HepG2 (cell line): Measurements from ENCODE around the gene NR5A2. TPM values are rescaled to one million over a fixed set of nuclear protein-coding genes. Genes with fewer than 3 reads are reported as not detected.

ENCODE experiments used
- ATAC-seq: fragments of 200-7000 bp; cut with Tn5 transposase; 3 replicates; pipeline ENCODE4 v1.9.1; 2020; ENCODE audit warnings: mild to moderate bottlenecking, moderate library complexity
- BruUV-seq: library from RNA; stranded (reverse); fragments of 400-500 nt; replicated peaks from 2 replicates; lab custom pipeline; 2021; lab: Mats Ljungman, UMichigan
- CTCF ChIA-PET: fragments of 300-600 bp; formaldehyde crosslinking; extraction: SDS; loops from one replicate; lab custom pipeline; 2021; ENCODE audit warnings: low total read pairs, inconsistent platforms, low intra/inter-chr PET ratio; lab: Yijun Ruan, JAX
- POLR2A ChIA-PET: fragments of 350-600 bp; sonication (Branson Sonifier 250); formaldehyde crosslinking; loops from one replicate; lab custom pipeline; 2020; ENCODE audit warnings: antibody characterized with exemption, inconsistent platforms; lab: Yijun Ruan, JAX
- DNase-seq: peaks from one replicate; pipeline ENCODE4 v3.0.0-alpha.2; 2015; ENCODE audit warnings: low spot score
- FAIRE-seq: peaks from 3 replicates; lab custom pipeline; 2011; peaks lifted over from hg19 to GRCh38; lab: Jason Lieb, UNC
- H2AFZ ChIP-seq: one replicate; pipeline ENCODE4 v1.6.1; 2011; ENCODE audit warnings: low read length, inconsistent platforms
- H3K27ac ChIP-seq: fragments of 300-600 bp; 3 replicates; pipeline ENCODE4 v1.8.0; 2011; ENCODE audit warnings: mixed run types, mild to moderate bottlenecking, mixed read lengths, low read length, inconsistent platforms; ENCODE audit not compliant: insufficient read depth; ENCODE audit errors: extremely low read length
- H3K27me3 ChIP-seq, 2 experiments: fragments of 200-600 bp in 1 of 2; 2 replicates in 1 of 2; 3 replicates in 1 of 2; pipeline versions ENCODE4 v1.6.0 to v1.8.0; 2011; ENCODE audit warnings: low read length in 2 of 2, mild to moderate bottlenecking in 2 of 2, moderate library complexity in 2 of 2, inconsistent platforms in 1 of 2; ENCODE audit not compliant: insufficient read depth in 2 of 2, control insufficient read depth in 1 of 2
- H3K36me3 ChIP-seq, 2 experiments: fragments of 200-600 bp in 1 of 2; replicated peaks in 1 of 2; 2 replicates in 1 of 2; 3 replicates in 1 of 2; pipeline versions ENCODE4 v1.5.1 to v1.8.0; 2011; ENCODE audit warnings: low read length in 2 of 2, inconsistent platforms in 1 of 2; ENCODE audit not compliant: insufficient read depth in 2 of 2, control insufficient read depth in 1 of 2
- H3K4me1 ChIP-seq: 2 replicates; pipeline ENCODE4 v1.5.1; 2012; ENCODE audit warnings: low read length, inconsistent platforms; ENCODE audit not compliant: insufficient read depth
- H3K4me2 ChIP-seq: 2 replicates; pipeline ENCODE4 v1.6.0; 2011; ENCODE audit warnings: low read depth, low read length, inconsistent platforms
- H3K4me3 ChIP-seq, 3 experiments: fragments of 200-600 bp in 1 of 3; sonication (generic), shearing (Covaris generic) in 1 of 3; replicated peaks in 1 of 3; 2 replicates each; pipeline ENCODE4 v1.5.1; 2011 to 2016; ENCODE audit warnings: low read length in 3 of 3, inconsistent platforms in 2 of 3, low read depth in 2 of 3, mild to moderate bottlenecking in 2 of 3, control low read depth in 1 of 3, mixed read lengths in 1 of 3; ENCODE audit not compliant: insufficient read depth in 1 of 3
- H3K79me2 ChIP-seq: one replicate; pipeline ENCODE4 v1.6.1; 2011; ENCODE audit warnings: low read length, inconsistent platforms; ENCODE audit not compliant: insufficient read depth
- H3K9ac ChIP-seq: 2 replicates; pipeline ENCODE4 v1.6.0; 2011; ENCODE audit warnings: mild to moderate bottlenecking, low read depth, low read length, inconsistent platforms; ENCODE audit not compliant: insufficient read depth
- H3K9me3 ChIP-seq: 2 replicates; pipeline ENCODE4 v1.5.1; 2012; ENCODE audit warnings: mild to moderate bottlenecking, low read length
- H4K20me1 ChIP-seq: 2 replicates; pipeline ENCODE4 v1.6.0; 2011; ENCODE audit warnings: inconsistent platforms, mild to moderate bottlenecking, low read length, moderate library complexity; ENCODE audit not compliant: insufficient read depth
- CENPT ChIP-seq: sonication (generic); formaldehyde crosslinking; IDR thresholded peaks from 2 replicates; pipeline ENCODE4 v1.8.0; 2022; ENCODE audit warnings: low read depth, mild to moderate bottlenecking, moderate library complexity, missing genetic modification reagents
- RCOR2 ChIP-seq: IDR thresholded peaks from 2 replicates; pipeline ENCODE4 v1.6.1; 2016; ENCODE audit warnings: missing biosample characterization, missing genetic modification reagents
- ZIK1 ChIP-seq: sonication (generic); formaldehyde crosslinking; IDR thresholded peaks from 2 replicates; pipeline ENCODE4 v1.5.0; 2020; ENCODE audit warnings: mild to moderate bottlenecking, low read depth, missing genetic modification reagents, borderline replicate concordance
- ZMYM2 ChIP-seq: sonication (generic); formaldehyde crosslinking; IDR thresholded peaks from 2 replicates; pipeline ENCODE4 v1.8.0; 2022; ENCODE audit warnings: mild to moderate bottlenecking, missing genetic modification reagents
- ZNF292 ChIP-seq: sonication (generic); formaldehyde crosslinking; IDR thresholded peaks from 2 replicates; pipeline ENCODE4 v1.8.1; 2022; ENCODE audit warnings: mild to moderate bottlenecking, low read depth, missing genetic modification reagents, borderline replicate concordance
- ZNF674 ChIP-seq: sonication (generic); formaldehyde crosslinking; IDR thresholded peaks from 2 replicates; pipeline ENCODE4 v1.5.0; 2020; ENCODE audit warnings: low read depth, mild to moderate bottlenecking, missing genetic modification reagents
- ZNF7 ChIP-seq: IDR thresholded peaks from 2 replicates; pipeline ENCODE4 v1.6.1; 2016; ENCODE audit warnings: missing biosample characterization, missing genetic modification reagents
- WGBS: methylation state at CpG from one replicate; pipeline ENCODE4 v1.1.6; 2017; ENCODE audit warnings: low lambda C conversion rate; 5-methylcytosine and 5-hydroxymethylcytosine counted together
- in situ Hi-C: cut with HindIII; loops from 2 replicates; pipeline ENCODE4 v1.10.0; 2017; ENCODE audit warnings: low pct_unique_long_range_greater_than_20kb; ENCODE audit not compliant: extremely low pct_ligation_motif_present
- intact Hi-C: fragments of 100-400 bp; cut with micrococcal nuclease; formaldehyde crosslinking; loops from one replicate; pipeline ENCODE4 v1.10.0; 2022; ENCODE audit not compliant: unreplicated experiment
- polyA plus RNA-seq, 8 experiments: library from polyadenylated mRNA; depleted of rRNA in 3 of 8; stranded (reverse) in 7 of 8; unstranded in 1 of 8; fragments of >200 nt; fragmentation: Illumina TruSeq in 4 of 8; extraction: Trizol in 4 of 8; gene quantifications; 2 replicates each; pipeline versions ENCODE4 v1.2.1 to v1.2.3, GENCODE V29; 2011 to 2016; ENCODE audit warnings: low read depth in 4 of 8, missing spikeins in 1 of 8, mixed read lengths in 1 of 8; ENCODE audit not compliant: insufficient read depth in 1 of 8
- total RNA-seq, 5 experiments: library from RNA; depleted of rRNA; stranded (reverse); fragments of >200 nt; fragmentation: Illumina TruSeq; extraction: Trizol; gene quantifications; 2 replicates each; pipeline ENCODE4 v1.2.3, GENCODE V29; 2016; ENCODE audit warnings: low read depth in 1 of 5
- TF ChIP-seq, protein P1 (sequence below): sonication (generic); formaldehyde crosslinking; IDR thresholded peaks from 2 replicates; pipeline ENCODE4 v1.5.0; 2020; ENCODE audit warnings: mild to moderate bottlenecking, missing genetic modification reagents, borderline replicate concordance
- TF ChIP-seq, protein P2 (sequence below): sonication (generic); formaldehyde crosslinking; IDR thresholded peaks from 2 replicates; pipeline ENCODE4 v1.9.0; 2021; ENCODE audit warnings: missing genetic modification reagents, mild to moderate bottlenecking, borderline replicate concordance
- TF ChIP-seq, protein P3 (sequence below): sonication (generic); formaldehyde crosslinking; IDR thresholded peaks from 2 replicates; pipeline ENCODE4 v1.4.0; 2020; ENCODE audit warnings: mild to moderate bottlenecking, missing genetic modification reagents
- TF ChIP-seq, protein P4 (sequence below): sonication (generic); formaldehyde crosslinking; conservative IDR thresholded peaks from 2 replicates; pipeline ENCODE4 v1.4.0; 2020; ENCODE audit warnings: missing genetic modification reagents
- TF ChIP-seq, protein P5 (sequence below): sonication (generic); formaldehyde crosslinking; IDR thresholded peaks from 2 replicates; pipeline ENCODE4 v1.4.0; 2020; ENCODE audit warnings: missing genetic modification reagents

The NR5A2 gene
- total and polyA plus RNA-seq, 2 of the 13 experiments (the other 11 are each of a cell fraction or from before 2014, with no cell fraction given), result 0.24 to 2.8 TPM

DNA sequence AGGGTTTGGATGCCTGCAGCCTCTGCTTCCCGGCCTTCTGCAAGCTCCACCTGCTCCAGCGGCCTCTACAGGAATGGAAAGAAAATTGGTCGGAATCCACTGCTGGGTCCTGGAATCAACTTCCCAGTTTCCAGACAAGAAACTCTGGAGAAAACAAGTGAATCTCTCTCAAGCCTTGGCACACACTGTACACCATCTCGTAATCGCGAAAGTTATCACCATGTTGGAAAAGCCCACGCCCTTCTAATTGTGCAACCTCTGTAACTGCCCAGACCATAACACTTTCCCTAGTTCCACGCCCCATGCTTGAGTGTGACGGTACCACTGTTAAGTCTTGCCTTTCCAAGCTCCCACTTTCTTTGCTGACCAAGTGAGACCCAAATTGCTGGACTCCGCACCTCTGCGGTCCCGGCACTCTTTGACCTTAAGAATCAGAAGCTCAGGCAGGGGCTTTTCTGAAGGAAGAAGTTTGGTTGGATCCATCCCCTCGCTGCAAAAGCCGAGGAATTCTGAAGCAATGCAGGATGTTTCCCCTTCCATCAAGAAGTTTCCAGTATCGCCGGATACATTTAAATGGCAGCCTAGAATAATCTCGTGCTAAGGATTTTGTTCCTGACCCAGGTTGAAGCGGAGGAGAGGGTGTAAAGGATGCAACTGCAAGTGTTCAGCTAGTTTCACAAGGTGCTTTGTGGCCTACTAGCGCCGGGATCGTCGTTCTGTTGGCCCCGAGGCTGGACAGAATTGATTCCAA is 6.2 kb downstream of the NR5A2 start:
- no peak overlapping the region for H3K4me3 ChIP-seq
- BruUV-seq, result no TSS peak
- intact Hi-C loops (no loop called here), in situ Hi-C loops (no loop called here)
- no peak for DNase-seq
- H3K36me3 ChIP-seq, result no peaks in the 10 kb centered on the region
- H3K27ac ChIP-seq, result no peak overlapping the region
- H3K4me1 ChIP-seq, result peaks cover 8% of the 10 kb centered on the region; the same call in 1 of the 2 replicates
- no peaks in the 10 kb centered on the region for H3K9me3 ChIP-seq
- no peak overlapping the region for H2AFZ ChIP-seq
- 73% methylated on average over 21 of the region's 23 CpGs for WGBS
- H4K20me1 ChIP-seq, result no peaks in the 10 kb centered on the region
- no peaks in the 10 kb centered on the region for H3K79me2 ChIP-seq
- no peak overlapping the region for H3K9ac ChIP-seq
- no peak for ATAC-seq
- CTCF ChIA-PET, result no interaction called here
- no peak overlapping the region for H3K4me2 ChIP-seq
- no peak for FAIRE-seq
- POLR2A ChIA-PET, result no interaction called here
- peaks cover 7 to 42% of the 10 kb centered on the region in 2 experiments for H3K27me3 ChIP-seq
- TF ChIP-seq, protein P1, sequence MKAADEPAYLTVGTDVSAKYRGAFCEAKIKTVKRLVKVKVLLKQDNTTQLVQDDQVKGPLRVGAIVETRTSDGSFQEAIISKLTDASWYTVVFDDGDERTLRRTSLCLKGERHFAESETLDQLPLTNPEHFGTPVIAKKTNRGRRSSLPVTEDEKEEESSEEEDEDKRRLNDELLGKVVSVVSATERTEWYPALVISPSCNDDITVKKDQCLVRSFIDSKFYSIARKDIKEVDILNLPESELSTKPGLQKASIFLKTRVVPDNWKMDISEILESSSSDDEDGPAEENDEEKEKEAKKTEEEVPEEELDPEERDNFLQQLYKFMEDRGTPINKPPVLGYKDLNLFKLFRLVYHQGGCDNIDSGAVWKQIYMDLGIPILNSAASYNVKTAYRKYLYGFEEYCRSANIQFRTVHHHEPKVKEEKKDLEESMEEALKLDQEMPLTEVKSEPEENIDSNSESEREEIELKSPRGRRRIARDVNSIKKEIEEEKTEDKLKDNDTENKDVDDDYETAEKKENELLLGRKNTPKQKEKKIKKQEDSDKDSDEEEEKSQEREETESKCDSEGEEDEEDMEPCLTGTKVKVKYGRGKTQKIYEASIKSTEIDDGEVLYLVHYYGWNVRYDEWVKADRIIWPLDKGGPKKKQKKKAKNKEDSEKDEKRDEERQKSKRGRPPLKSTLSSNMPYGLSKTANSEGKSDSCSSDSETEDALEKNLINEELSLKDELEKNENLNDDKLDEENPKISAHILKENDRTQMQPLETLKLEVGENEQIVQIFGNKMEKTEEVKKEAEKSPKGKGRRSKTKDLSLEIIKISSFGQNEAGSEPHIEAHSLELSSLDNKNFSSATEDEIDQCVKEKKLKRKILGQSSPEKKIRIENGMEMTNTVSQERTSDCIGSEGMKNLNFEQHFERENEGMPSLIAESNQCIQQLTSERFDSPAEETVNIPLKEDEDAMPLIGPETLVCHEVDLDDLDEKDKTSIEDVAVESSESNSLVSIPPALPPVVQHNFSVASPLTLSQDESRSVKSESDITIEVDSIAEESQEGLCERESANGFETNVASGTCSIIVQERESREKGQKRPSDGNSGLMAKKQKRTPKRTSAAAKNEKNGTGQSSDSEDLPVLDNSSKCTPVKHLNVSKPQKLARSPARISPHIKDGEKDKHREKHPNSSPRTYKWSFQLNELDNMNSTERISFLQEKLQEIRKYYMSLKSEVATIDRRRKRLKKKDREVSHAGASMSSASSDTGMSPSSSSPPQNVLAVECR (CRISPR knock-in tag), result no peak
- no peak for TF ChIP-seq ZMYM2
- TF ChIP-seq, protein P2, sequence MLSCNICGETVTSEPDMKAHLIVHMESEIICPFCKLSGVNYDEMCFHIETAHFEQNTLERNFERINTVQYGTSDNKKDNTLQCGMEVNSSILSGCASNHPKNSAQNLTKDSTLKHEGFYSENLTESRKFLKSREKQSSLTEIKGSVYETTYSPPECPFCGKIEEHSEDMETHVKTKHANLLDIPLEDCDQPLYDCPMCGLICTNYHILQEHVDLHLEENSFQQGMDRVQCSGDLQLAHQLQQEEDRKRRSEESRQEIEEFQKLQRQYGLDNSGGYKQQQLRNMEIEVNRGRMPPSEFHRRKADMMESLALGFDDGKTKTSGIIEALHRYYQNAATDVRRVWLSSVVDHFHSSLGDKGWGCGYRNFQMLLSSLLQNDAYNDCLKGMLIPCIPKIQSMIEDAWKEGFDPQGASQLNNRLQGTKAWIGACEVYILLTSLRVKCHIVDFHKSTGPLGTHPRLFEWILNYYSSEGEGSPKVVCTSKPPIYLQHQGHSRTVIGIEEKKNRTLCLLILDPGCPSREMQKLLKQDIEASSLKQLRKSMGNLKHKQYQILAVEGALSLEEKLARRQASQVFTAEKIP (CRISPR knock-in tag), result no peak
- TF ChIP-seq RCOR2 (CRISPR knock-in tag), result no peak
- no peak for TF ChIP-seq ZNF674
- no peak for TF ChIP-seq ZNF292 (CRISPR knock-in tag)
- TF ChIP-seq, protein P3, sequence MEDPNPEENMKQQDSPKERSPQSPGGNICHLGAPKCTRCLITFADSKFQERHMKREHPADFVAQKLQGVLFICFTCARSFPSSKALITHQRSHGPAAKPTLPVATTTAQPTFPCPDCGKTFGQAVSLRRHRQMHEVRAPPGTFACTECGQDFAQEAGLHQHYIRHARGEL, result no peak
- TF ChIP-seq ZIK1 (CRISPR knock-in tag), result no peak
- TF ChIP-seq, protein P4, sequence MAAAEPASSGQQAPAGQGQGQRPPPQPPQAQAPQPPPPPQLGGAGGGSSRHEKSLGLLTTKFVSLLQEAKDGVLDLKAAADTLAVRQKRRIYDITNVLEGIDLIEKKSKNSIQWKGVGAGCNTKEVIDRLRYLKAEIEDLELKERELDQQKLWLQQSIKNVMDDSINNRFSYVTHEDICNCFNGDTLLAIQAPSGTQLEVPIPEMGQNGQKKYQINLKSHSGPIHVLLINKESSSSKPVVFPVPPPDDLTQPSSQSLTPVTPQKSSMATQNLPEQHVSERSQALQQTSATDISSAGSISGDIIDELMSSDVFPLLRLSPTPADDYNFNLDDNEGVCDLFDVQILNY (CRISPR knock-in tag), result no peak
- TF ChIP-seq, protein P5, sequence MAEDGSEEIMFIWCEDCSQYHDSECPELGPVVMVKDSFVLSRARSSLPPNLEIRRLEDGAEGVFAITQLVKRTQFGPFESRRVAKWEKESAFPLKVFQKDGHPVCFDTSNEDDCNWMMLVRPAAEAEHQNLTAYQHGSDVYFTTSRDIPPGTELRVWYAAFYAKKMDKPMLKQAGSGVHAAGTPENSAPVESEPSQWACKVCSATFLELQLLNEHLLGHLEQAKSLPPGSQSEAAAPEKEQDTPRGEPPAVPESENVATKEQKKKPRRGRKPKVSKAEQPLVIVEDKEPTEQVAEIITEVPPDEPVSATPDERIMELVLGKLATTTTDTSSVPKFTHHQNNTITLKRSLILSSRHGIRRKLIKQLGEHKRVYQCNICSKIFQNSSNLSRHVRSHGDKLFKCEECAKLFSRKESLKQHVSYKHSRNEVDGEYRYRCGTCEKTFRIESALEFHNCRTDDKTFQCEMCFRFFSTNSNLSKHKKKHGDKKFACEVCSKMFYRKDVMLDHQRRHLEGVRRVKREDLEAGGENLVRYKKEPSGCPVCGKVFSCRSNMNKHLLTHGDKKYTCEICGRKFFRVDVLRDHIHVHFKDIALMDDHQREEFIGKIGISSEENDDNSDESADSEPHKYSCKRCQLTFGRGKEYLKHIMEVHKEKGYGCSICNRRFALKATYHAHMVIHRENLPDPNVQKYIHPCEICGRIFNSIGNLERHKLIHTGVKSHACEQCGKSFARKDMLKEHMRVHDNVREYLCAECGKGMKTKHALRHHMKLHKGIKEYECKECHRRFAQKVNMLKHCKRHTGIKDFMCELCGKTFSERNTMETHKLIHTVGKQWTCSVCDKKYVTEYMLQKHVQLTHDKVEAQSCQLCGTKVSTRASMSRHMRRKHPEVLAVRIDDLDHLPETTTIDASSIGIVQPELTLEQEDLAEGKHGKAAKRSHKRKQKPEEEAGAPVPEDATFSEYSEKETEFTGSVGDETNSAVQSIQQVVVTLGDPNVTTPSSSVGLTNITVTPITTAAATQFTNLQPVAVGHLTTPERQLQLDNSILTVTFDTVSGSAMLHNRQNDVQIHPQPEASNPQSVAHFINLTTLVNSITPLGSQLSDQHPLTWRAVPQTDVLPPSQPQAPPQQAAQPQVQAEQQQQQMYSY, result no peak
- no peak for TF ChIP-seq ZNF7 (CRISPR knock-in tag)
- no peak for TF ChIP-seq CENPT (CRISPR knock-in tag)
